ENCODE data around the gene PLXNB3.

The PLXNB3 gene

DNA sequence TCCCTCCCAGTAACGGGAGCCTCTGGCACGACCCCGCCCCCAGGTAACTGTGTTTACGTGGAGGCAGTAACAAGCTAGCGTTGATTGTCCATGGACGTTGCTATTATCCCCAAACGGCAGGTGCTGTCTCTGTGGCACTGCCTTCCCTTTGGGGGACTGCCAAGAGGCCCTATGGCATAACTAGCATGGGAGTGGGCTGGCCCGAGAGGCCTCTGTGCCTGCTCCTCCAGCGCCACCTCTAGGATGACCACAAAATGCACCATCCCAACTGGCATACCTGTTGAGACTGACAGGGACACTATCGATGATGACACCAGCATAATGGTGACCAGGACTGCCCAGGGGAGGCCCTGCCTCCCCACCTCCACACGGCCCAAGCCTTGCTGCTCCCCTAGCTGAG is 18.3 kb downstream of the PLXNB3 start:
- ATAC-seq = 0 out of 3 replicates have a peak, but pooled peaks have one; percentile 4
- no peak for TF ChIP-seq ZFP3 (CRISPR knock-in tag; IDR thresholded peaks at IDR 0.05)

GRCh38 chrX:153782871-153783270 is 18.8 kb downstream of the PLXNB3 start:
- no peak for TF ChIP-seq POU6F1 (CRISPR knock-in tag; IDR thresholded peaks at IDR 0.05; ENCODE audit: borderline replicate concordance, low read depth)
- no peak for TF ChIP-seq PPARA (CRISPR knock-in tag; IDR thresholded peaks at IDR 0.05; ENCODE audit: borderline replicate concordance)
- TF ChIP-seq, protein P1, sequence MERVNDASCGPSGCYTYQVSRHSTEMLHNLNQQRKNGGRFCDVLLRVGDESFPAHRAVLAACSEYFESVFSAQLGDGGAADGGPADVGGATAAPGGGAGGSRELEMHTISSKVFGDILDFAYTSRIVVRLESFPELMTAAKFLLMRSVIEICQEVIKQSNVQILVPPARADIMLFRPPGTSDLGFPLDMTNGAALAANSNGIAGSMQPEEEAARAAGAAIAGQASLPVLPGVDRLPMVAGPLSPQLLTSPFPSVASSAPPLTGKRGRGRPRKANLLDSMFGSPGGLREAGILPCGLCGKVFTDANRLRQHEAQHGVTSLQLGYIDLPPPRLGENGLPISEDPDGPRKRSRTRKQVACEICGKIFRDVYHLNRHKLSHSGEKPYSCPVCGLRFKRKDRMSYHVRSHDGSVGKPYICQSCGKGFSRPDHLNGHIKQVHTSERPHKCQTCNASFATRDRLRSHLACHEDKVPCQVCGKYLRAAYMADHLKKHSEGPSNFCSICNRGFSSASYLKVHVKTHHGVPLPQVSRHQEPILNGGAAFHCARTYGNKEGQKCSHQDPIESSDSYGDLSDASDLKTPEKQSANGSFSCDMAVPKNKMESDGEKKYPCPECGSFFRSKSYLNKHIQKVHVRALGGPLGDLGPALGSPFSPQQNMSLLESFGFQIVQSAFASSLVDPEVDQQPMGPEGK (CRISPR knock-in tag; IDR thresholded peaks at IDR 0.05; ENCODE audit: borderline replicate concordance) = no peak
- no peak for TF ChIP-seq CSRNP3 (CRISPR knock-in tag; IDR thresholded peaks at IDR 0.05)
- TF ChIP-seq ISL1 (CRISPR knock-in tag; IDR thresholded peaks at IDR 0.05) = no peak
- TF ChIP-seq OSR1 (CRISPR knock-in tag; IDR thresholded peaks at IDR 0.05) = no peak
- TF ChIP-seq TSHZ2 (CRISPR knock-in tag; IDR thresholded peaks at IDR 0.05) = no peak
- TF ChIP-seq ZNF8 (CRISPR knock-in tag; IDR thresholded peaks at IDR 0.05) = no peak
- no peak for TF ChIP-seq SNAI2 (CRISPR knock-in tag; IDR thresholded peaks at IDR 0.05)
- ATAC-seq = no peak

DNA sequence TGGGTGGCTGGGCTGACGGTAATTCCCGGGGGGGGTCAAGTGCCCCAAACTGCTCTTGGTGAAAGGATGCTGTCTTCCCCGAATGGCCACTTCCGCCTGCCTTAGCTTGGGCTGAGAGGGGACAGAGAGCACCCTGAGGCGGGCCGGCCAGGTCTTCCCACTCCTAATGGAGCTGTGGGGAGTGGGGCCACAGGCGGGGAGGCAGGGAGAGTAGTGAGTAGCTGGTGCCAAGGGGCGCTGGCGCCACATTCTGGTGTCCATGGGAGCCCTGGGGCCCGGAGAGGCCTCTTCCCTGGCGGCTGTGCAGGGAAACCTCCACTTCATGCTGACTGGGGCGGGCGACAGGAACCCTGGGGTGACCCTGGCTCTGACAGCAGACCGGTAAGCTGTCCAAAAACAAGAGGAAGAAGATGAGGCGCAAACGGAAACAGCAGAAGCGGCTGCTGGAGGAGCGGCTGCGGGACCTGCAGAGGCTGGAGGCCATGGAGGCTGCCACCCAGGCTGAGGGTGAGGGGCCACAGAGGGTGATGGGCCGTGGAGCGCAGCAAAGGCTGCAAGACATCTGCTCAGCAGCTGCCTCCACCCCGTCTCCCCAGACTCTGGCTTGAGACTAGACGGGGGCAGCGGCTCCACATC is 19.4 kb downstream of the PLXNB3 start:
- ATAC-seq = no peak
- TF ChIP-seq TCF4 (CRISPR knock-in tag; IDR thresholded peaks at IDR 0.05; ENCODE audit: borderline replicate concordance) = no peak
- TF ChIP-seq ESRRG (CRISPR knock-in tag; IDR thresholded peaks at IDR 0.05) = no peak
- TF ChIP-seq POU6F1 (CRISPR knock-in tag; IDR thresholded peaks at IDR 0.05; ENCODE audit: borderline replicate concordance, low read depth) = no peak
- TF ChIP-seq ARNTL (CRISPR knock-in tag; IDR thresholded peaks at IDR 0.05; ENCODE audit: borderline replicate concordance, low read depth) = no peak
- TF ChIP-seq GLIS3 (CRISPR knock-in tag; IDR thresholded peaks at IDR 0.05) = no peak
- no peak for TF ChIP-seq SNAI2 (CRISPR knock-in tag; IDR thresholded peaks at IDR 0.05)
- no peak for TF ChIP-seq CREB5 (CRISPR knock-in tag; IDR thresholded peaks at IDR 0.05; ENCODE audit: low read depth)
- no peak for TF ChIP-seq ZNF565 (CRISPR knock-in tag; conservative IDR thresholded peaks at IDR 0.05; ENCODE audit: low read depth)
